Activated B cell treated with CpG ODN at 0.5 μM for 24 hours (primary cell): ENCODE measurements around the gene SH3RF2. TPM values are rescaled to one million over a fixed set of nuclear protein-coding genes. Genes with fewer than 3 reads are reported as not detected.

Experiments used
- ATAC-seq: fragments of 200-7000 bp; cut with Tn5 transposase; one replicate; pipeline ENCODE4 v1.10.0; 2021; ENCODE audit warnings: low read depth, mild to moderate bottlenecking, moderate library complexity
- CTCF ChIA-PET: fragments of 350-600 bp; sonication (Branson Sonifier 250); formaldehyde crosslinking; loops from one replicate; lab custom pipeline; 2021; ENCODE audit warnings: antibody characterized with exemption; lab: Charles Lee
- POLR2A ChIA-PET: fragments of 350-600 bp; sonication (Branson Sonifier 250); formaldehyde crosslinking; loops from one replicate; lab custom pipeline; 2021; ENCODE audit warnings: antibody characterized with exemption; lab: Charles Lee
- DNase-seq: peaks from one replicate; pipeline ENCODE4 v3.0.0; 2022
- H3K27ac Mint-ChIP-seq: one replicate; pipeline ENCODE4 v1.8.0; 2020; ENCODE audit warnings: mixed read lengths
- H3K27me3 Mint-ChIP-seq: one replicate; pipeline ENCODE4 v1.8.0; 2021; ENCODE audit warnings: mixed read lengths
- H3K36me3 Mint-ChIP-seq: one replicate; pipeline ENCODE4 v1.8.0; 2021; ENCODE audit warnings: low read depth, mixed read lengths
- H3K4me1 Mint-ChIP-seq: one replicate; pipeline ENCODE4 v1.8.0; 2021; ENCODE audit warnings: mixed read lengths
- H3K4me3 Mint-ChIP-seq: one replicate; pipeline ENCODE4 v1.8.0; 2020; ENCODE audit warnings: mild to moderate bottlenecking, mixed read lengths
- H3K9me3 Mint-ChIP-seq: one replicate; pipeline ENCODE4 v1.8.0; 2020; ENCODE audit warnings: mixed read lengths
- intact Hi-C: fragments of 100-400 bp; cut with micrococcal nuclease; formaldehyde crosslinking; loops from one replicate; pipeline ENCODE4 v1.15.1; 2024
- total RNA-seq: library from RNA; stranded (reverse); gene quantifications from 2 replicates; pipeline ENCODE4 v1.2.3, GENCODE V29; 2022
- TF ChIP-seq, protein P1 (sequence below): fragments of 200-600 bp; IDR thresholded peaks from one replicate; pipeline ENCODE4 v1.8.0; 2022; ENCODE audit warnings: antibody characterized with exemption, mild to moderate bottlenecking

SH3RF2 gene
- total RNA-seq, 1 donor from 2014 or later, result not detected

DNA sequence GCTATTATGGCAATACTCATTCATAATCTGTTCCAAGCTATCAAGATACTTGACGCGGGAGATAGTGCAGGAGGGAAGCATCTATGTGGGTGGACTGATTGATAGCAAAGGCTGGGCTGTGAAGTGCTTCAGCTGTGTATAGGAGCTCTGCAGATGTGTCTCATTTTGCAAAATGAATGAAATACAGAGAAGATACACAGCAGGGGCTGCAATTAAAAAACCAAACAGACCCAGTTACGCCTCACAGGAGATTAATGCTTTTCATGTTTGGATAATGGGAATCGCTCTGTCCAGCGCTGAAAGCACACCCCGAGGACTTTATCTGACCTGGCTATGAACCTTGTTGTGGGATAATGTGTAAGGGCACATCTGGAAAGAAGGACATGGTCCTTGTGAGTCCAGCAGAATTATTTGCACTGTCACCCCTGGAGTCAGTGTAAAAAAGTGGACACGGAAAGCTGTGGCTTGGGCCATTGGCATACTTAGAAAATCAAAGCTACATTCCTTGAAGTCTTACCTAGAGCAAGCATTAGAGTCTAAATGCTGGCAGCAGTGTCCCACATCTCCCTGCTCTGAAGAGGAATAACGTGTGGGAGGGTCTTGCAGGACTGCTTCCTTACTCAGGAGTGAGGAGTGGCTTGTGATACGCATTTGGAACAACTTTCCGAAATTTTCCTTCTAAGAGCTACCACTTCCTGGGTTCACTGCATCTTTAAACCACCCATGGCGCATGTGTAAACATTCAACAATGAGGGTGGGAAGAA, 2.6 kb downstream of the SH3RF2 start:
- ATAC-seq (no peak), DNase-seq (no peak)
- intact Hi-C loops, result no loop called here
- TF ChIP-seq, protein P1, sequence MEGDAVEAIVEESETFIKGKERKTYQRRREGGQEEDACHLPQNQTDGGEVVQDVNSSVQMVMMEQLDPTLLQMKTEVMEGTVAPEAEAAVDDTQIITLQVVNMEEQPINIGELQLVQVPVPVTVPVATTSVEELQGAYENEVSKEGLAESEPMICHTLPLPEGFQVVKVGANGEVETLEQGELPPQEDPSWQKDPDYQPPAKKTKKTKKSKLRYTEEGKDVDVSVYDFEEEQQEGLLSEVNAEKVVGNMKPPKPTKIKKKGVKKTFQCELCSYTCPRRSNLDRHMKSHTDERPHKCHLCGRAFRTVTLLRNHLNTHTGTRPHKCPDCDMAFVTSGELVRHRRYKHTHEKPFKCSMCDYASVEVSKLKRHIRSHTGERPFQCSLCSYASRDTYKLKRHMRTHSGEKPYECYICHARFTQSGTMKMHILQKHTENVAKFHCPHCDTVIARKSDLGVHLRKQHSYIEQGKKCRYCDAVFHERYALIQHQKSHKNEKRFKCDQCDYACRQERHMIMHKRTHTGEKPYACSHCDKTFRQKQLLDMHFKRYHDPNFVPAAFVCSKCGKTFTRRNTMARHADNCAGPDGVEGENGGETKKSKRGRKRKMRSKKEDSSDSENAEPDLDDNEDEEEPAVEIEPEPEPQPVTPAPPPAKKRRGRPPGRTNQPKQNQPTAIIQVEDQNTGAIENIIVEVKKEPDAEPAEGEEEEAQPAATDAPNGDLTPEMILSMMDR, result no peak
- Mint-ChIP-seq H3K9me3 (no peaks in the 10 kb centered on the region), H3K4me1 (no peaks in the 10 kb centered on the region), H3K27ac (no peak overlapping the region), H3K36me3 (no peaks in the 10 kb centered on the region), H3K27me3 (peaks cover 42% of the 10 kb centered on the region), H3K4me3 (no peak overlapping the region)
- CTCF ChIA-PET, result no interaction called here
- POLR2A ChIA-PET, result no interaction called here

DNA sequence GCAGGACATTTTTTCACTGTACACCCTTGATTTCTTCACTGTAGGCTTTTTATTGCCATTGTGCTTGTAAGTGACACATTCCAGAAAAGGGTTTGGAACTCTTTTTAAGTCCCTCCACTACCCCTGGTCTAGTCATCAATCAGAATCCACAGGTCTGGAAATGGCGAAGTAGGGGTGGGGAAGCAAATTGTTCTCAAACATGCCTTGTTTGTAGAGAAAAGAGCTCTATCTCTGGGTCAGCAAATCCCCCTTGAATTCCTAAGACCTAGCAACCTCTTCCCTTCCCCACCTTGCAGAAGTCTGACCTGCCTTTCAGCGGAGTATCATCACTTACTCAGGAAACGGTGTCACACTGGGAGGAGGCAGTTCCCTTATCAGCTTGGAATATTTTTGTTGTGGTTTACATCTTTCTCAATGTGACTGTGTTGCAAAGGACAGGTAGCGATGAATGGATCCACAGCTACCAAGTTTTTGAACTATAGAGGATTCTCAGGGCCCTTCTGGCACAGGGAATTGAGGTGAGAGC, 3.2 kb downstream of the SH3RF2 start:
- no peak for DNase-seq
- H3K27ac Mint-ChIP-seq, result no peak overlapping the region
- ChIA-PET POLR2A (no interaction called here), CTCF (no interaction called here)
- H3K4me3 Mint-ChIP-seq, result no peak overlapping the region
- peaks cover 37% of the 10 kb centered on the region for H3K27me3 Mint-ChIP-seq
- ATAC-seq, result no peak
- intact Hi-C loops, result no loop called here
- no peaks in the 10 kb centered on the region for H3K4me1 Mint-ChIP-seq
- TF ChIP-seq, protein P1, result no peak
- no peaks in the 10 kb centered on the region for H3K9me3 Mint-ChIP-seq
- H3K36me3 Mint-ChIP-seq, result no peaks in the 10 kb centered on the region

DNA sequence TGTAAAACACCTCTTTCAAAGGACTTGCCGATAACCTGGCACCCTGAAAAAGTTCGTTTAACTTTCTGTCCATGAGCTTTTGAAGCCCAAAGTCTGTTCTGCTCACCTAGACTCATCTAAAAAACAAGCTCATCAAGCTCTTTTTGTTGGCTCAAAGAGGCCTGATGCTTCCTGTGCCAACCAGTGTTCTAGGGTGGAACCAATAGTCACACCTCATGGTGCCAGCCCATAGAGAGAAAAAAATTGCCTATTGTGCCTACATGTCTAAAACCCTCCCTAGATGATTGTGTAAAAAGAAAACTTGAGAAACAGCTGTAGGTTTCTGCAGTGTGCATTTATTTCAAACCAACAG, 4.7 kb downstream of the SH3RF2 start:
- Mint-ChIP-seq H3K4me1 (no peaks in the 10 kb centered on the region), H3K27me3 (peaks cover 26% of the 10 kb centered on the region), H3K9me3 (no peaks in the 10 kb centered on the region), H3K4me3 (no peak overlapping the region), H3K27ac (no peak overlapping the region), H3K36me3 (no peaks in the 10 kb centered on the region)
- TF ChIP-seq, protein P1, result no peak
- ChIA-PET CTCF (no interaction called here), POLR2A (no interaction called here)
- intact Hi-C loops, result no loop called here
- DNase-seq (no peak), ATAC-seq (no peak)

DNA sequence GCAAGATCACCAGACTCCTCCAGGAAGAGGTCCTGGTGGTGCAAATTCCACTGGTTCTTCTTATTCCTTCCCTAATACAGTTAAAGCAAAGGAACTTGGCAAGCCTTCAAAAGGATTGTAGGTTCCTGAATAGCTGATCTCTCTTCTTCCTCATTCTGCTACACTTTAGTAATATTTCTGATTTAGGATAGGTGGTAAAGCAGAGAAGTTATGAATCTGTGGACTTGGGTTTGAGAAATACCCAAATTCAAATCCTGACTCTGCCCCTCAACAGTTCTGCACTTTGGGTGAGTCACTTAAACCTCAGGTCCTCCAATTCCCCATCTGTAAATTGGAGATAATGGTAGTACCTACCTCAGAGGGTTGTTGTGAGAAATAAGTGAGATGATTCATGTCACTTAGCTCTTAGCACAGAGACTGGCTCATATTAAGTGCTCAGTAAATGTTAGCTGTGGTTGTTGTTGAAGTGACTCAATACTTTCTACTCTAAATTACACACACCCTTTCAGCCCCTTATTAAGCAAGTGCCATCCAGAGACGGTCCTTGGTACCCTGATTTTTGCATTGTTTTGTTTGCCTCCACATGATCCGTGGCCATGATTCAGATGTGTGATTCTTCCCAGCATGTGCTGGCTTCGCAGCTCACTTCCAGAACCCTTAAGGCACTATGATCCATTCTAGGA, 5.2 kb downstream of the SH3RF2 start:
- ATAC-seq (no peak), DNase-seq (no peak)
- ChIA-PET POLR2A (no interaction called here), CTCF (no interaction called here)
- Mint-ChIP-seq H3K9me3 (no peaks in the 10 kb centered on the region), H3K4me3 (no peak overlapping the region), H3K27ac (no peak overlapping the region), H3K4me1 (no peaks in the 10 kb centered on the region), H3K27me3 (peaks cover 24% of the 10 kb centered on the region), H3K36me3 (no peaks in the 10 kb centered on the region)
- intact Hi-C loops, result no loop called here
- TF ChIP-seq, protein P1, result no peak

DNA sequence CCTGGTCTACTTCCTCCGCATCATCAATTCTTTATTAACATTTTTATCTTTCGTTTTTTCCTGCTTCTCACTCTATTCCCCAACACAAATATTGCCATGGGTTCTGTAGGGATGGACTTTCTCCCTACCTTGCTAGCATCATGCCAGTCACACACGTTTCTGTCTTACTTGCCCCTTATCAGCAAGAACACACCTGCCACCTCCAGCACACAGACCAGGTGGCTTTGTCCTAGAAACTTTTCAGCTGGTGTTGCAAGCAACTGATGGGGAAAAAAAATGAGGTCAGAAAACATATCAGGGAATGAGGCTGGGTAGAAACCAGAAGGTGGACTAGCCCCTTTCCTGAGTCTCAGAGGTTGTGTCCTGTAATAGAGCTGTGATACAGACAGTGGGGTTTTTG, 5.8 kb downstream of the SH3RF2 start:
- Mint-ChIP-seq H3K27me3 (peaks cover 19% of the 10 kb centered on the region), H3K9me3 (no peaks in the 10 kb centered on the region), H3K27ac (no peak overlapping the region), H3K4me1 (no peaks in the 10 kb centered on the region), H3K36me3 (no peaks in the 10 kb centered on the region), H3K4me3 (no peak overlapping the region)
- intact Hi-C loops, result no loop called here
- CTCF ChIA-PET, result no interaction called here
- TF ChIP-seq, protein P1, result no peak
- POLR2A ChIA-PET, result no interaction called here
- no peak for DNase-seq
- no peak for ATAC-seq
